Breast epithelium (tissue), 3 donors: ENCODE results near the gene IDI2.
"Not testable (repeated sequence)": the region's sequence is repeated elsewhere in the genome, so short reads cannot be mapped to it uniquely, and the experiment has no call there.

Experiments used
- POLR2A ChIP-seq: fragments of 450-650 bp; IDR thresholded peaks from one replicate; pipeline ENCODE4 v1.6.1; 2016; ENCODE audit warnings: antibody characterized with exemption, mild to moderate bottlenecking, moderate library complexity
- POLR2AphosphoS5 ChIP-seq, 3 donors: sonication (generic); formaldehyde crosslinking; IDR thresholded peaks; one replicate each; pipeline ENCODE4 v1.6.1; 2017; ENCODE audit warnings: antibody characterized with exemption in 3 of 3

GRCh38 chr10:1038769-1039168 is 13.1 kb upstream of the IDI2 start:
- TF ChIP-seq POLR2A; POLR2AphosphoS5 (IDR thresholded peaks at IDR 0.05): not testable (repeated sequence)
